ENCODE results near the gene KRT15. TPM values are rescaled to one million over a fixed set of nuclear protein-coding genes. Genes with fewer than 3 reads are reported as not detected.
A peak's percentile ranks its signal among the peaks of the same experiment; 100 is the strongest.

The KRT15 gene
- total and polyA plus RNA-seq, 9 of the 15 experiments (the other 6 are each of a cell fraction or from before 2014, with no cell fraction given): 0.28 to 4.4 (median 0.56) TPM

DNA sequence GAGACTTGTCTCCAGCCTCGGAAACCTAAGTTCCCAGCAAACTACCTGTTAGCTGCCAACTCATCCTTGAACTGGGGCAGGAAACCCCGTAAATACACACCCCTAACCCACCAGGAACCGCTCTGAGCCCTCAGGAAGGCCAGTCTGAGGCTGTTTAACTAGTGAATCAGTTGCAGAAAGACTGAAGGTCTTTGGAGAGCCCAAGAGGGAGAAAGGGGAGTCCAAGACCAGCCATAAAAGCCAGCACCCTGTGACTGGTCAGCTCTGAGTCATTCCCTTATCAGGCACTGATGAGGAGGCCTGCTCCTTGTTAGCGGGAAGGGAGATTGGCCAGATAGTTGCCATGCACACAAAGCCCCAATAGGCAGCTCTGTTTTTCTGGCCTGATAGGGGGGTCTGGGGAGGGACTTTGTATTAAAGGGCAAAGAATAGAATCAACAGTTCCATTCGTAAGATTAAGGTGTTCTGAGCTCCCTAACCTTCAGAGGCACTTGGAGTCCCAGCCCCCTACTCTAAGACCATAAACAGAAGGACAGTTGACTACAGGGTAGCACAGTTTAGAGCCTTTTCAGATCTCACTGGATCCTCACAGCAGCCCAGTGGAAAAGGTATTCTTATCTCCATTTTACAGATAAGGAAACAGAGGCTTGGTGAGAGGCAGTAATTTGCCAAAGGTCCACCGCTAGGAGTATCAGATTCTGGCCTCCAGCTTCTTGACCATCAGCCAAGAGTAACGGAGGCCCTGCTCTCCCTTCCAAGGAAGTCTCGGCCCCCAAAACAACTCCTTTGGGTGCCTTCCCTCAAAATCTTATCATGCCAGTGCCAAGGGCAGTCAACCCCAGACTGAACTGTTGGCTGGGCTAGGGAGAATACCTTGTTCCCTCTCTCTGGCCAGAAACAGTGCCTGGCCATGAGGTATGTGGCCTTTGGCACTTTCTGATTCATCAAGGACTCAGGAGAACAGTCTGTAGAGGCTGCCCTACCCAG is 11.7 kb upstream of the KRT15 start (continued):
- TF ChIP-seq, protein P1, sequence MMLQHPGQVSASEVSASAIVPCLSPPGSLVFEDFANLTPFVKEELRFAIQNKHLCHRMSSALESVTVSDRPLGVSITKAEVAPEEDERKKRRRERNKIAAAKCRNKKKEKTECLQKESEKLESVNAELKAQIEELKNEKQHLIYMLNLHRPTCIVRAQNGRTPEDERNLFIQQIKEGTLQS (IDR thresholded peaks at IDR 0.05): peak; percentile 97
- TF ChIP-seq, protein P1 (CRISPR knock-in tag; conservative IDR thresholded peaks at IDR 0.05): no peak; the same call in 1 of the 2 replicates
- TF ChIP-seq JUN (IDR thresholded peaks at IDR 0.05; ENCODE audit: borderline replicate concordance, low read depth, low read length) (peak; percentile 99), JUN (CRISPR knock-in tag; IDR thresholded peaks at IDR 0.05; ENCODE audit: borderline replicate concordance) (no peak), MXD1 (CRISPR knock-in tag; IDR thresholded peaks at IDR 0.05; ENCODE audit: borderline replicate concordance, poor library complexity, severe bottlenecking) (no peak), YY1 (IDR thresholded peaks at IDR 0.05; ENCODE audit: borderline replicate concordance in 1 of 3, control insufficient read depth in 1 of 3, extremely low read depth in 1 of 3, insufficient read depth in 3 of 3, insufficient read length in 1 of 3, insufficient replicate concordance in 2 of 3, low read depth in 1 of 3, low read length in 2 of 3) (peak in 1 of 3 experiments; percentile 55), CREM (IDR thresholded peaks at IDR 0.05; ENCODE audit: low read depth) (peak; percentile 86), GATAD2B (IDR thresholded peaks at IDR 0.05; ENCODE audit: borderline replicate concordance) (peak; percentile 89), MBD2 (IDR thresholded peaks at IDR 0.05; ENCODE audit: borderline replicate concordance, low read depth) (peak; percentile 79; the same call in 1 of the 2 replicates), SOX6 (IDR thresholded peaks at IDR 0.05) (peak; percentile 85), ZFX (CRISPR knock-in tag; IDR thresholded peaks at IDR 0.05) (peak; percentile 39; the same call in 1 of the 2 replicates), CCAR2 (IDR thresholded peaks at IDR 0.05; ENCODE audit: low read depth, low read length) (no peak), ETS2 (tag; IDR thresholded peaks at IDR 0.05; ENCODE audit: borderline replicate concordance, poor library complexity, severe bottlenecking) (no peak)
- TF ChIP-seq, protein P2, sequence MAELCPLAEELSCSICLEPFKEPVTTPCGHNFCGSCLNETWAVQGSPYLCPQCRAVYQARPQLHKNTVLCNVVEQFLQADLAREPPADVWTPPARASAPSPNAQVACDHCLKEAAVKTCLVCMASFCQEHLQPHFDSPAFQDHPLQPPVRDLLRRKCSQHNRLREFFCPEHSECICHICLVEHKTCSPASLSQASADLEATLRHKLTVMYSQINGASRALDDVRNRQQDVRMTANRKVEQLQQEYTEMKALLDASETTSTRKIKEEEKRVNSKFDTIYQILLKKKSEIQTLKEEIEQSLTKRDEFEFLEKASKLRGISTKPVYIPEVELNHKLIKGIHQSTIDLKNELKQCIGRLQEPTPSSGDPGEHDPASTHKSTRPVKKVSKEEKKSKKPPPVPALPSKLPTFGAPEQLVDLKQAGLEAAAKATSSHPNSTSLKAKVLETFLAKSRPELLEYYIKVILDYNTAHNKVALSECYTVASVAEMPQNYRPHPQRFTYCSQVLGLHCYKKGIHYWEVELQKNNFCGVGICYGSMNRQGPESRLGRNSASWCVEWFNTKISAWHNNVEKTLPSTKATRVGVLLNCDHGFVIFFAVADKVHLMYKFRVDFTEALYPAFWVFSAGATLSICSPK (IDR thresholded peaks at IDR 0.05; ENCODE audit: borderline replicate concordance): no peak
- TF ChIP-seq, protein P3, sequence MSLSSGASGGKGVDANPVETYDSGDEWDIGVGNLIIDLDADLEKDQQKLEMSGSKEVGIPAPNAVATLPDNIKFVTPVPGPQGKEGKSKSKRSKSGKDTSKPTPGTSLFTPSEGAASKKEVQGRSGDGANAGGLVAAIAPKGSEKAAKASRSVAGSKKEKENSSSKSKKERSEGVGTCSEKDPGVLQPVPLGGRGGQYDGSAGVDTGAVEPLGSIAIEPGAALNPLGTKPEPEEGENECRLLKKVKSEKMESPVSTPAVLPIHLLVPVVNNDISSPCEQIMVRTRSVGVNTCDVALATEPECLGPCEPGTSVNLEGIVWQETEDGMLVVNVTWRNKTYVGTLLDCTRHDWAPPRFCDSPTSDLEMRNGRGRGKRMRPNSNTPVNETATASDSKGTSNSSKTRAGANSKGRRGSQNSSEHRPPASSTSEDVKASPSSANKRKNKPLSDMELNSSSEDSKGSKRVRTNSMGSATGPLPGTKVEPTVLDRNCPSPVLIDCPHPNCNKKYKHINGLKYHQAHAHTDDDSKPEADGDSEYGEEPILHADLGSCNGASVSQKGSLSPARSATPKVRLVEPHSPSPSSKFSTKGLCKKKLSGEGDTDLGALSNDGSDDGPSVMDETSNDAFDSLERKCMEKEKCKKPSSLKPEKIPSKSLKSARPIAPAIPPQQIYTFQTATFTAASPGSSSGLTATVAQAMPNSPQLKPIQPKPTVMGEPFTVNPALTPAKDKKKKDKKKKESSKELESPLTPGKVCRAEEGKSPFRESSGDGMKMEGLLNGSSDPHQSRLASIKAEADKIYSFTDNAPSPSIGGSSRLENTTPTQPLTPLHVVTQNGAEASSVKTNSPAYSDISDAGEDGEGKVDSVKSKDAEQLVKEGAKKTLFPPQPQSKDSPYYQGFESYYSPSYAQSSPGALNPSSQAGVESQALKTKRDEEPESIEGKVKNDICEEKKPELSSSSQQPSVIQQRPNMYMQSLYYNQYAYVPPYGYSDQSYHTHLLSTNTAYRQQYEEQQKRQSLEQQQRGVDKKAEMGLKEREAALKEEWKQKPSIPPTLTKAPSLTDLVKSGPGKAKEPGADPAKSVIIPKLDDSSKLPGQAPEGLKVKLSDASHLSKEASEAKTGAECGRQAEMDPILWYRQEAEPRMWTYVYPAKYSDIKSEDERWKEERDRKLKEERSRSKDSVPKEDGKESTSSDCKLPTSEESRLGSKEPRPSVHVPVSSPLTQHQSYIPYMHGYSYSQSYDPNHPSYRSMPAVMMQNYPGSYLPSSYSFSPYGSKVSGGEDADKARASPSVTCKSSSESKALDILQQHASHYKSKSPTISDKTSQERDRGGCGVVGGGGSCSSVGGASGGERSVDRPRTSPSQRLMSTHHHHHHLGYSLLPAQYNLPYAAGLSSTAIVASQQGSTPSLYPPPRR (CRISPR knock-in tag; IDR thresholded peaks at IDR 0.05; ENCODE audit: borderline replicate concordance): no peak
